GM21360 (cell line): ENCODE data around the gene PLEKHH3.

Source experiments
- ATAC-seq: cut with Tn5 transposase; IDR thresholded peaks from one replicate; pipeline ENCODE4 v1.9.1; 2021; ENCODE audit warnings: mild to moderate bottlenecking, moderate library complexity; ENCODE audit not compliant: unreplicated experiment

Gene PLEKHH3

DNA sequence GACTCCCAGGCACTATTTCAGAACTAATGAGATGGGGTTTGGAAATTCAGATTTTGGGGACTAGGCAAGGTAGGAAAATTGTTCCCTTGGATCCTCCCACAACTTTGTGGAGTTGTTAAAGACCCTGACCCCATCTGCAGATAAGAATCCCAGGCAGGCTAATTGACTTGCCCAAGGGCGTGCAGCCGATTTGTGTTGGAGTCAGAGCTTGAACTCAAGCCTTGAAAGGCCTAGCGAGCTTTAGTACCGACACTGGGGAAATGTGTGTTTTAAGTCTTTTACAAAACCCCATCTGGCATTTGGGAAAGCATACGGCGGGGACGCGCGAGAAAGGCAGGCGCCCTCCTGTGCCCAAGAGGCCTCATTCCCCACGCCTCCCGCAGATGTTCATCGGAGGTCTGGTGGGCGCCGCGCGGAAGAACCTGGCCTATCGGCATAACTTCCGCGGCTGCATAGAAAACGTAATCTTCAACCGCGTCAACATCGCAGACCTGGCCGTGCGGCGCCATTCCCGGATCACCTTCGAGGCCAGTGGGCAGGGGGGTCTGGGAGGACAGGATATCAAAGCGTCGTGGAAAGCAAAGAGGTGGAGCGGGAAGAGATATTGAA is 9.8 kb upstream of the PLEKHH3 start:
- ATAC-seq = no peak

DNA sequence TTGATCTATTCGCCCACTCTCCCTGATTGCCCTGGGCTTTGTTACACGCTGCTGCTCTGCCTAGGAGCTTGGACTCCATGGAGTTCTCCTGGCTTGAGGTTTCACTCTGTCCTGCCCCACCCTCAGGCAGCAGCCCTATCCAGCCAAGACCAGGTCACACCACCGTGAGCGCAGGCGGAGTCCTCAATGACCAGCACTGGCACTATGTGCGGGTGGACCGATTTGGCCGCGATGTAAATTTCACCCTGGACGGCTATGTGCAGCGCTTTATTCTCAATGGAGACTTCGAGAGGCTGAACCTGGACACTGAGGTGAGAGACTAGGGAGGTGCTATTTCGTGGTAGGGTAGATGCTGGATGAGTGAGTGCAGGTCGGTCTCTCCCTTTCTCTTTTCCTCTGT is 9.0 kb upstream of the PLEKHH3 start:
- no peak for ATAC-seq

DNA sequence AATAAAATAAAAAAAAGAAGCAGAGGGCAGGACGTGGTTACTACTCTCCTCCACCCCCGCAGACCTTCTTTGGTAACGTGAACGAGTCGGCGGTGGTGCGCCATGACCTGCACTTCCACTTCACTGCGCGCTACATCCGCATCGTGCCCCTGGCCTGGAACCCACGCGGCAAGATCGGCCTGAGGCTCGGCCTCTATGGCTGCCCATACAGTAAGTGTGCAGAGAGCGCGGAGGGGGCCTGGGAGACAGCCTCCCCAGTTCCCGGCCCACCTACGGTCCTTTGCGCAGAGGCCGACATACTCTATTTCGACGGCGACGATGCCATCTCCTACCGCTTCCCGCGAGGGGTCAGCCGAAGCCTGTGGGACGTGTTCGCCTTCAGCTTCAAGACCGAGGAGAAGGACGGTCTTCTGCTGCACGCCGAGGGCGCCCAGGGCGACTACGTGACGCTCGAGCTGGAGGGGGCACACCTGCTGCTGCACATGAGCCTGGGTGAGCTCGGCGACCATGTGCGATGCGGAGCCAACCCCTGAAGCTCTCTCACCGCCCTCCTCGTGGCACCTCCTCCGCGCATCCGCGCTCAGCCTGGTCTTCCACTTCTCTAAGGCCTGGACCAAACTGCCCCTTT is 8.2 kb upstream of the PLEKHH3 start:
- no peak for ATAC-seq

DNA sequence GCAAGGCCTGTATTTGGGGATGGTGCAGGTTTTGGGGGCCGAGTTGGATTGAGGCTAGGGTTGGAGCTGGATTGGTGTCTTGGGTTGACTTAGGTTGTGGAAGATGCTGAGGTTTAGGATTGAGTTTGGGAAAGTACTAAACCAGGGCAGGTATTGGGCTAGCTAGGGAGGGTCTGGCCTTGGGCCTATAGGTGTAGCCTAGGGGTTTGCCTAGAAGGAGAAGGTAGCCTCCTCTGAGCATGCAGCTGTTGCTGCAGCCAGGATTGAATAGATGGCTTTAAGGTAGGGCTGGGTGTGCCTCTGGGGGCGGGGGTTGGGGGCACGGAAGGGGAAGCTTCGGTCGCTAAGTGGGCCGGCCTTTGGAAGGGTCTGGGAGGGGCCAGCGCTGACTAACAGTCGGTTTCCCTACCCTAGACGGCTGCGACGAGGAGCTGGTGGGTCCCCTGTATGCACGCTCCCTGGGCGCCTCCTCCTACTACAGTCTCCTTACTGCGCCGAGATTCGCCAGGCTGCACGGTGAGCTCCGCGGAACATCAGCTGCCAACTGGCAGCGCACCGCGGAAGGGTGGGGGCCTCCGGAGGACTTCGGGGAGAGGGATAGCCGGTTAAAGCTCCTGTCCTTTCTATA is 6.7 kb upstream of the PLEKHH3 start:
- no peak for ATAC-seq

DNA sequence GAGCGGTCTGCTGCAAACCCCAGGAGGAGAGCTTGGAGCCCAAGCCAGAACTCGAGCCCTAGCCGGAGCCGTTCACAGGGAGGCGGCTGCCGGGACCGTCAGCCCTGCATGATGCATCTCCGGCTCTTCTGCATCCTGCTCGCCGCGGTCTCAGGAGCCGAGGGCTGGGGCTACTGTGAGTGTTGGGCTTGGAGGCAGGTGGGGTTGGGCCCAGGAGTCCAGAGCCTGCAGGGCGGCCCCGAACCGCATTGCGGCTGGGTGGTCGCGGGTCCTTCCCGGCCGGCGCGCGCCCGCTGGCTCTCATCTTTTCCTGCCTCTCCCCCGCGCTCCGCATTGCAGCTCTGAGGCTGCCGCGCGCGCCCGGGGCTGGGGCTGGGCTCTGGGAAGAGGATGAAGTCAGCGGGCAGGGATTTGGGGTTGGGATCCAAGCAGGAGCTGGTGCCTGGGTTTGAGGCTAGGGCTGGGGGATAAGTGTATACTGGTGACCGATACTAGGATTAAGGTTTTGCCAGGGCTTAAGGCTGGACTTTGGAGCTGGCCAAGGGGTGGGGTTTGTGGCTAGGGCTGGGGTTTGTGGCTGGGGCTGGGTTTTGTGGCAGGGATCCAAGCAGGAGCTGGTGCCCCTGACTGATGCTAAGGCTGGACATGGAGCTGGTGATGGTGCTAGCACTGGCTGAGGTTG is 6.1 kb upstream of the PLEKHH3 start:
- ATAC-seq = no peak

DNA sequence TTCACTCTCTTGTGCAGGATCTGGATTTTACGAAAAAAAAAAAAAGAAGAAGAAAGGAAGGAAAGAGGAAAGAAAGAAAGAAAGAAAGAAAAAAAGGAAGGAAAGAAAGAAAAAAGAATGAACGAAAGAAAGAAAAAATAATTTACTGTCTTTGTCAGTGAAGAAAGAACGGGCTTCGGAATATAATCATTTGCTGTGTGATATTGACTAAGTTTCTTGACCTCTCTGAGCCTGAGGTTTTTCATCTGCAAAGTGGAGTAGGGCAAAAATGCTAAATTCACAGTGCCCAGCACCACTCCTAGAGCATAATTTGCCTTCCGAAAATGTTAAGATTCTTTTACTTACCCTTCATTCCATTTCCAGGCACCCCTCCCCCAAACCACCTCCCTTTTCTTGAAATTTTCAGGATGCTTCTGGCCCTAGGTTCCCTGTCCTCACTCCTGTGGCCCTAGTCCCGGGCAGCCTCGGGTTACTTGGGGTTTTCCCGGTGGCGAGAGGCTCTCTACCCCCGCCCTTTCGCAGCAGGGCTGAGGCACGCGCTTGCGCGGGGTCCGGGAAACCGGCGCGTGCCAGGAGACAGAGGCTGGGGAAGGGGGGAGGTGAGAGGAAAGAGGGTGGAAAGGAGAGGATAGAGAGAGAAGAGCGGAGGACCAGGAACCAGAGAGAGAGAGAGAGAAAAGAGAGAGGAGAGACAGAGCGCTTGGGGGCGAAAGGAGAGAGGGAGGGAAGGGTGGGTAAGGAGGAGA is 5.4 kb upstream of the PLEKHH3 start, which contains the start of gene CNTNAP1:
CNTNAP1 (plus strand) TSS at position 556 of the 746 bp plus-strand sequence. CDS start 299 bp downstream, outside the sequence.
- no peak for ATAC-seq

DNA sequence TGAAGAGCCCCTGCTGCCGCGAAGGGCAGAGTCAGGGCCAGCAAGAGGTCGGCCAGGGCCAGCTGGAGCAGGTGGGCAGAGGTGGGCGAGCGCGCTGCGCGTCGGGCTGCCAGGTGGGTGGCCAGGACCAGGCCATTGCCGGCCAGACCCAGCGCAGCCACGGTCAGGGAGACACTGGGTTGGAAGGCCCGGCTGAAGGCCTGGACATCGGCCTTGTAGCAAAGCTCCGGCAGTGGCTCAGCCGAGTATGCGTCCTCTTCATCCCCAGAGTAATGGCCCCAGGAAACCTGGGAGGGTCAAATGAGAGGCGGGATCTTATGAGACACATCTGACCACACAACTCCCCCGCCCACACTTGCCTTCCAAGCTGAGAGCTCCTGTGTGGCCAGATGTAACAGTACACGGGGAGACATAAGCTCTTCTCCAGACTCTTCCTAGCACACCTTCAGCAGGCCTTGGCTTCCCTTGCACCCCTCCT is 3.6 kb upstream of the PLEKHH3 start:
- no peak for ATAC-seq

DNA sequence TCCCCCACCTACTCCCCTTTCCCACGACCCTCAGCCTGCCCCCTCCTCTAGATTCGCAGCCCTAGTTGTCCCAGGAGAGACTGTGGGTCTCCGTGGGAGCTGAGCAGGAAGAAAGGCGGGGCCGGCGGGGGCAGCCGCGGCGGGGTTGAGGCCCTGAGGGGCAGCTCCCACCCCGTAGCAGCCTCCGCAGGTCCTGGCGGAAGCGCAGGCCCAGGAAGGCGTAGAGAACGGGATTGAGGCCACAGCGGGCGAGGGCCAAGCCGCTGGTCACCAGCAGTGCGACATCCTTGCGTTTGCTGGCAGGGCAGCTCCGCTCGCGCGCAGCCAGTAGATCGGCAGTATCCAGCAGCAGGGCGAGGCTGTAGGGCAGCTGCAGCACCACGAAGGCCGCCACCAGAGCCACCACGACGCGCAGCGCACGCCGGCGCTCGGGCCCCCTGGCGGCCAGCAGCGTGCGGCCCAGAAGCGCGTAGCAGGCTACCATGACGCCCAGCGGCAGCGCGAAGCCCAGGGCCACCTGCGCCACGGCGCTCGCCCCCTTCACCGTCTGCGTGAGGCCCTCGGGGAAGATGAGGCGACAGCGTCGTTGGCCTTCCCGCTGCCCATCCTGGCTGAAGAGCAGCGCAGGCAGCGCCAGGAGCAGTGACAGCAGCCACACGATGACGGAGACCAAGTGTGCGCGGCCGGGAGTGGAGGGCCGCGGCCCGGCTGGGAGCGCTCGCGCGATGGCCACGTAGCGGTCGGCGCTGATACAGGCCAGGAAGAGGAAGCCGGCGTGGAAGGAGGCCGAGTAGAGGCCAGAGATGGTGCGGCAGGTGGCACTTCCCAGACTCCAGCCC is 2.9 kb upstream of the PLEKHH3 start:
- no peak for ATAC-seq

DNA sequence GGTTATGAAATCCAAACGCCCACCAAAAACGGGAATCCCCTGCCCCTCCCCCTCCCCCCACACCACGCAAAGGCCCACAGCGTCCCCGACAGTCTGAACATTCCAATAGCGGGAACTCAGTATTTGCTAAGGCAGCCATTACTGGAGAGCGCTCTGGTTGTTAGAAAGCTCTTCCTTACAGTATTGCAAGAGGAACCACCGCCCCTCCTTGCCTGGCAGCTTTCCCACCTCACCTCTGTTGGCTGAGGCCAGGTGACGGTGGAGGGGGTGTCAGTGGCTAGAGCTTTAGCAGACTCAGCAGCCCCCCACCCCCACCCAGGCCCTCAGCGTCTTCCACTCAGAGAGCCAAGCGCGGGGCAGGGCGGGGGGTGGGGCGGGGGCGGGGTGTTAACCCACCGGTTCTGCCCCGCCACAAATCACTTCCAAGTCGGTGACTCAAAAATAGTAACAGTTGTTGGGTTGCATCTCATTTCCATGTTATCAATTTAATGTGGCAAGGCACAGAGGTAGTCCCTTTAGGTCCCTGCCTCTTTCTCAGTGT is 2.2 kb upstream of the PLEKHH3 start:
- no peak for ATAC-seq

DNA sequence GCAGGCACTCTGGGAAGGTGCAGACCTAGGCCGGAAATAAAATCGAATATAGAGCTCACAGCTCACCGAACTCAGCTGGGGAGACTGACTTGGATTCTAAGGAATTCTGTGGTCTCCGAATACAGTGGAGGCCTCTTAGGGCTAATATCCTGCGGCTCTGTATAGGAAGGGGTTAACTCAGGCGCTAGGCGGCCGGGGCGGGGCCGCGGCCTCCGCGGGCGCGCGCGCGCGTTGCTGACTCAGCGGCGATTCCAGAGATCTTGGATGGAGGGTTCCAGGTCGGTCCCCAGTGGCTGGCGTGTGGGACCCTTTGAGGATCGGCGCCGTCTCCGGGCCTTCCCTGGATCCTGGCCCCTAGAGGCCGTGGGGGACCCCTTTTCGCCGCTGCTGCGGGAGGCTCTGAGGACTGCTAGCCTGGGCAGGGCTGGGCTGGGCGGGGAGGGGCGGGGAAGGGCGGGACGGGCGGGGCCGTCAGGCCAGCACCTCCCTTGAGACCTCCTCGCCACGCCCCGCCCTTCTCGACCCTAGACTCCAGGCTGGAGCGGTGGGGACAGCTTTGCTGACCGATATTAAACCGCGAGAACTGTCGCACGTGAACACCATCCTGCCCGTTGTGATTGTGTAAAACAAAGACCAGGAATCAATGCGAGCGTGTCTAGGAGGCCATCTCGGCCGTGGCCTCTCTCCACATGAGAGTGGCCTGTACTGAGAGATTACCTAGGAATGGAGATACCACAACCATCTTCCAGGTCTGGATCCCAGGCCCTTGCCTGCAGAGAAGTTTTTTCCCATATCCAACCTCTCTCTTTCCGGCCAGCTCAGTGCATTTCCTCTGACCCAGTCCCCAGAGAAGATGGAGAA is 1.4 kb upstream of the PLEKHH3 start:
- ATAC-seq = no peak

DNA sequence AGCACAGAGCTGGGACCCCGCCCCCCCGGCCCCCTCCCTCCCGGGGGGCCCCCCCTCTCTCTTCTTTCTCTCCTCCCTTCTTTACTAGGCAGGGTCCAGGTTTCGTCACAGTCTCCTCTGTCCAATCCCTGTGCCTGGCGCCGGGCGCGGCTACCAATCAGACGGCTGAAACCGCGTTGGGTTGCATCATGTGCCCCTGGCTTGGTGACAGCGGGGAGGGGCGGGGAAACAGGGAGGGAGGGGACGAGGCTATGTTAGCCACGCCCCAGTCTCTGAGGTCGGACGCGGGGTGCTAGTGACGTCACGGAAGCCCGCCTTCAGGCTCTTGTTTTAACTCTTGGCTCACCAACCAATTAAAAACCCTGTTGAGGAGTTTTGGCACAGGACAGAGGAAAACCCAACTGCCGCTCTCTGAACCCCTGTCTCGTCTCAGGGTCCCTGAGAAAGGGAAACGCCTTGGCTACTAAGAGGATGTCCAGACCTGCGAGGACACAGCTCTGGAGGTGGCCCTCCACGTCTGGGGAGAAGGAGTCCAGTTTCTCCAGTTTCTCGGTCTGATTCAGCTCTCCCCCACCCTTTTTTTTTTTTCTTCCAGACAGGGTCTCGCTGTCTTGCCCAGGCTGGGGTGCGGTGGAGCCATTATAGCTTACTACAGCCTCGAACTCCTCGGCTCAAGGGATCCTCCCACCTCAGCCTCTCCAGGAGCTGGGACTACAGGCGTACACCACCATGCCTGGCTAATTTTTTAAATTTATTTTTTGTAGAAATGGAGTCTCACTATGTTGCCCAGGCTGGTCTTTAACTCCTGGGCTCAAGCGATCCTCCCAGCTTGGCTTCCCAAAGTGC is 441 bp upstream of the PLEKHH3 start:
- peak; percentile 46 for ATAC-seq

DNA sequence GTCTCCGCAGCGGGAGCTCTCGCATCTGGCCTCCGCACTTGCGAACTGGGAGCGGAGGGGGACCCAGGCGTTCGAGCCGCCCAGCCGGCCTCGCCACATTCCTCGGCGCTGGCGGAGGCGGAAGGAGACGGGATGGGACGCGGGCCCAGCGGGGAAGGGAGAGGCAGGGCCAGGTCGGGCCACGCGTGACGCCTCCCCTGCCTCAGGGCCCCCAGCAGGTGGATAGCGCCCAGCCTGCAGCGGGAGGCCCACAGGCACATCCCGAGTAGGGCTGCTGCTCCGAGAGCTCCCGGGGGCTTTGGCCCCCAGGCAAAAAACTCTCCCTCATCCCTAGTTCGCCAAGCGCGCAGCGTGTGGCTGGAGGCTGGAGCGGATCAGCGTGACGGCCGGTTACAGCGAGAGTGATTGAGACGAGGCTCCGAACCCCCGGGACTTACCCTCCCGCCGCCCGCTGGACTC is 800 bp downstream of the PLEKHH3 start:
- ATAC-seq = no peak

DNA sequence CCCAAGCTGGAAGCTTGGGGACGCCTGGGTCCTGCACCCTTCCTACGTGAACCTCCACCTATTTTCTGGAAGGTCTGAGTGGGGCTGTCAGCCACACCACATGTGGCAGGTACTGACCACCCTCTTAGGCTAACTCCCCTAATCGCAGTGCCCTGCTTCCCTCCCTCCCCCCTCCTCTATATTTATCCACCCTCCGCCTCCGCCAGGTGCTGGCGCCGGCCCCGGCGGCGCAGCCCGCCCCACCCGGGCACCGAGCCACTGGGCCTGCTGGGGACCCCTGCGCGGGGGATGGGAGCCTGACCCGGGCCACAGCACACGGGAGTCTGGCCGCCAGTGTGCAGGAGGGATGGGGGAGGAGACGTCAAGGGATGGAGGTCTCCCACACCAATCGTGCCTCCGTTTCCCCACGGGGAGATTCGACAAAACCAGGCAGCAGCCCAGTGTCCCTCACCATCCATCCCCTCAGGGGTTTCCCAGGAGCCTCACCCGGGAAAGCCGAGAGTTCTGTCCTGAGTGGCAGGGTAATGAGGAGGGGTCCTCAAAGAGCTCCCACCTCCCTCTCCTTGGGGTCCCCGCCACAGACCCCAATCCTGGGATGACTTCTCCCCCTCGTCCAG is 1.3 kb downstream of the PLEKHH3 start:
- no peak for ATAC-seq

DNA sequence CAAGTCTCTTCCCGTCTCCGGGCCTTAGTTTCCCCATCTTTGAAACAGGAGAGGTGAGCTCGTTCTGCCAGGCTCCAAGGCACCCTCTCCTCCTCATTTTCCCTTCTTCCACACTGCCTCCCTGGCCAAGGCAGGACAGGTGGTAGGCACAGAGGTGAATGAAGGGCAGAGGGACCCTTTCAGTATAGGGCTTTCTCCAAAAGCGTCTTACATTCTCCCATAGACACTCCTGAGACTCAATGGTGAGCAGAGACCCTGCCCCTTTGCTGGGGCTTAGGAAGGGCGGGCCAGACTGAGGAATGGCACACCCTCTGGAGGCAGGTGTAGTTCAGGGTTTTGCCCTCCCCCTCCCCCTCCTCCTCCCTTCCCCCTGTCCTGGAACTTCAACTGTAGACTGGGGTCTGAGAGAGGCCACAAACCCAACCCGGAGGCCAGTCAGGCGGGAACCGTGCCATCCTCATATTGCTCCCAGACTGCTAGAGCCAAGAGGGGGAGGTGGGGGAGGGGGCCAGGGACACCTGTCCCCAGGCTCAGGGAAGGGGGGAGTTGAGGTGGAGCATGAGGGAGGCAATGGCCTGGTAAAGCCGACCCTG is 1.9 kb downstream of the PLEKHH3 start:
- no peak for ATAC-seq

DNA sequence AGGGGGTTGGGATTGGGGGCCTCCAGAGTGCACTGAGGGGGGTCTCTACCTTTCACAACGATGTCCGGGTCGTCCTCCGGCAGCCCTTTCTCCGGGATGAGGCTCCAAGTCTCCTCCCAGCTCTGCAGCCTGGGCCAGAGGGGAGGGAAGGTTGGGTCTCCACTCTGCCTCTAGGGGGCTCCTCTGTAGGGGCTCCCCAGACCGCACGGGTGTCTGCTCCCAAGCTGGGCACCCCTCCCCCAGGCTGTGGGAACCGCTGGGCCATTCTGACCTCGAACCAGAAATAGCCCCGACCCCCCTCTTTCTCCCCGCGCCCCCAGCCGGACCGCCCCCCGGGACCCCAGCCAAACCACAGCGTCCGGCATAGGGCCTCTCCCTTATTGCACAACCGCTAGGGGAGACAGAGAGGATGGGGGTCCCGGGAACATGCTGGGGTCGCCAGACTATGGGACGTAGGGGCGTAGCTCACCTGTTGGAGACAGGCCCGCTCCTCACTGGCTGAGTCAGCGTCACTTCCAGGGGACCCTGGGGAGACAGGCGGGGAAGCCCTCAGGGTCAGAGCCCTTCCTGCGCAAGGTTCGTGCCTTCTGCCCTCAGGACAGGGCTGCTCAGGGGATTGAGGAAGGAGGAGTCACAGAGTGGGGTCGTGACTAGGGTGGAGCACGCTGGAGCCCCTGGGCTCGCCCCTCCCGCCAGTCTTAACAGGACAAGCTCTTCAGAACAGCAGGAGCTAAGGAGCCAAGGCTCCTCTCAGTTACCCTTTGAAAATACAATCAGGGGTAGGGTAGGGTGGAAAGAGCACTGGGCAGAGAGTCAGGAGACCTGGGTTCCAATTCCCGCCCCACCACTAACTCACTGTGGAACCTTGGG is 2.7 kb downstream of the PLEKHH3 start:
- no peak for ATAC-seq

DNA sequence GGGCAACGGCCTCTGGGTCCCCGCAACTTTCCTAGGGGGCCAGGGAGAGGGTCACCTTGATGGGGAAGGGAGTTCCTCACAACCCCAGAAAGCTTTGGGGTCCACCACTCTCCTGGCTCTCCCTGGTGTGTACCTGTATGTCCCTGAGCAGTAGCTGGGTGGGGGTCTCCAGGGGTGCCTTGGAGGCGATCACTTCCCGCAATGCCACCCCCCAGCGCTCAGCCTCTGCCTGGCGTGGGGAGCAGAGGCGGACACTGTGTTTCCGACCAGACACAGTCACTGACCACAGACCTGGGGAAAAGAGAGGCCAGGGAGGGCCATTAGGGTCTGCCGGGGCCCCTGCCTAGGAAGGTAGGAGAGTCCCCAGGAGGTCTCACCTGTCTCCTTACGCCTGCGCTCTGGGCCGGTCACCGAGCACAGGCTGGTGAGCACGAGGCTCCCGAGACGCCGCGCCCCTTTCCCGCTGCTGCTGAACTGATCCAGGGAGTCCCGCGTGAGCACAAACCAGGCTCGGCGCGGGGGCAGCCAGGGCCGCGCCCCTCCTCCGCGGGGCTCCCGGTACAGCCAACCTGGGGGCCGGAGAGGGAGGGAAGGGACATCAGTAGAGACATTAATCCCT is 3.4 kb downstream of the PLEKHH3 start:
- ATAC-seq = no peak
